Putamen (tissue), 1 donor: ENCODE results near the gene OSCP1.
A peak's percentile ranks its signal among the peaks of the same experiment; 100 is the strongest.

Source experiments
- DNase-seq: peaks from one replicate; pipeline ENCODE4 v3.0.0-alpha.2; 2016; ENCODE audit warnings: low spot score

Gene OSCP1

GRCh38 chr1:36475341-36475740, 25.1 kb upstream of the OSCP1 start:
- DNase-seq = no peak

- no peak for DNase-seq
Observed at GRCh38 chr1:36472656-36473055, 22.4 kb upstream of the OSCP1 start.

DNA sequence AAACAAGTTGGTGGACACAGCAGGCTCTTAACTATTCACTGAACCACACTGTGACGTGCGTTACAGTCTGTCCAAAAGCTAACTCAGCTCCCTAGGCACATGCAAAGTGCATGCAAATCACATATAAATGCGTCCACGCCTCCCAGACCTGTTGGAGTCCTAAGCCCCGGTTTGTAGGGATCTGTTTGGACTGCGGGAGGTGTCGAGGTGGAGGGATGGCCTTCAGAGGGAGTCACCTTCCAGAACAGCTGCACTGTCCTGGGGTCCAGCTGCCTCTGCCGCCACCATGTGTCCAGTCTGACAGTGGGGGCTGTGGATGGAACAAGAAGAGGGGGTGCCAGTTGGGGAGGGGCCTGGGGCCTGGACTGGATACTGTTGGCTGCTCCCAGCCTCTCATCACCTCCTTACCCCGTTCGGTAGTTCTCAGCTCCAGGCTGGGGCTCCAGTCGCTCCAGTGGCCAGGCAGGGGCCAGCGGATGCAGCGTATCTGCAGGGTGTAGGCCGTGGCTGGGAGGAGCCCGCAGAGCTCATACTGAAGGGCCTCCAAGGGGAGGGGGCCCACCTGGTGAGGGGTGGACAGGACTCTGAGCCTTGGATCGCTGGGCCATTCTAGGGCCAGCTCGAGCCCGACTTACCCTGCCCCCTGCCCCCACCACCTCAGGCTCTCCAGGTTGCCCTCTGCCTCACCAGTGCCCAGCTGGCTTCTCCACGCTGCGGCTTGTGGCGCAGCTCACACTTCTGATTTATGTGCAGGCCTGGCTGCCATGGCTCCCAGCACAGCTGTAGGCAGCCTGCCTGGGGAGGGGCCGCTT, 21.8 kb upstream of the OSCP1 start:
- no peak for DNase-seq

DNA sequence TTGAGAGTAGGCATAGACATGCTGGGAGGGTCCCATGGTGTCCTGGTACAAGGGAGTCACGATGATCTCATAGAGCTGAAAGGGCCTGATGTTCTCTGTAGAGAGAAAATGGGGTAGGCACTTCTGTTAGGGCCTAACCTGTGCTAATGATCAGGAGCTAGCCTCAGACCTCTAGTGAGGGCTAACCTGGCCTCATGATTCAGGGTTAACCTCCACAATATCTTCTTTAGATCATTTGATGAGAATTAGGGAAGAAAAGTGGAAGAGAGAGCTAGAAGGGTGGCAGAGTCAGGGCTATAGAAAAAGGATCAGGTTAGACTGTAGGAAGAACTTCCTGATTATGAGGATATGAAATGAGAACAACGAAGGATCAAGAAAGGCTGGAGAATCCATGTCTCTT, 18.9 kb upstream of the OSCP1 start:
- no peak for DNase-seq

GRCh38 chr1:36467700-36468455, 17.6 kb upstream of the OSCP1 start:
- no peak for DNase-seq

- DNase-seq = no peak
Observed at GRCh38 chr1:36467027-36467410, 16.8 kb upstream of the OSCP1 start.

GRCh38 chr1:36466370-36467026, 16.2 kb upstream of the OSCP1 start:
- DNase-seq = no peak

GRCh38 chr1:36465731-36466369, 15.6 kb upstream of the OSCP1 start:
- no peak for DNase-seq

GRCh38 chr1:36464605-36465393, 14.5 kb upstream of the OSCP1 start:
- no peak for DNase-seq

DNA sequence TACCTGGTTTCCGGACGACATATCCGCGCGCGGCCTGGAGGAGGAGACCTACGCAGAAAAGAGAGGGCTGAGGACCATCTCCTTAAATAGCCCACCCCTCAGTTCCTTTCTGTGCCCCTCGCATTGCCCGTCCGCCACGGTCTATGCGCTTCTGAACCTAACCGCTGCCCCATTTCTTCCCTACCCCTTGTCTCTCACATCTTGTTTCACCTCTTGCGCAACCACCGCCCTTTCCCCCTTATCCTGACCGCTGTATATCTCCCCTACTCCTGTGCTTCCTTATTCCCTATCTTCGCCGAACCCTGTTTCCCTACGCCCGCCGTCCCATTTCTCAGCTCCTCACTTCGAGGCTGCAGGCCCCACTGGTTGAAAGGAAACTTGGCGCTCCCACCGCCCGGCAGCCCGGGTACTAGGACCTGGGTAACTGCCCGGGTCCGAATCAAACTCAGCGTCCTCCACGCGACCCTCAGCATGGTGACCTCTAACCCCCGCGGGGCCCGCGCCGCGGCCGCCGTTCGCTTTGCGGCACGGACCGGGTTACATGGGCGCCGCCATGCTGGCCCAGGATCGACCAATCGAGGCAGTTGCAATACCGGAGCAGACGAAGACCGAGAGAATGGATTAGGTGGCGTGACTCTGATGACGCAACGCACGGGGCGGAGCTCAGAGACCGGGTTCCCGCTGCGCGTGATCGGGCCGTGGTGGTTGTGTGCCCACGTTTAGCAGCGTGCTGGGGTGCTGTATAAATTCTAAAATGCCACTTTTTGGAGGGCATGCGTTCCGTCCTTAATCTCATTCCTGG, 13.8 kb upstream of the OSCP1 start, which contains the start of gene MRPS15:
MRPS15 (minus strand) TSS at position 582 of the 802 bp plus-strand sequence; CDS start at position 473, 109 bp downstream.
- DNase-seq = peak; percentile 96

DNA sequence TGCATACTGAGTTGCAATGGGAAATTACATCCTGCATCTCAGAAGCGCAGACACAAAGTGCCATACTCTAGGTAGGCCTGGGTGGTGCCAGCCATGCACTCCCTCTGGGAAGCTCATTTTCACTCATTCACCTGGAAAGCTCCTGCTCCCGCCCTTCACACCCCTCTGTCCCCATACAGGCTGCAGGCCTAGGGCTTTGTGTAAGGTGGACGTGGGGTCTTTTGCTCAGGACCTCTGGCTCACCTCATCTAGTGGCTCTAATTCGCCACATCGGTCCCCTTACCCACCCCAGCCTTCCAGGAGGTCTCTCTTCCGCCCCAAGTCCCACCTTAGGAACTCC, 13.2 kb upstream of the OSCP1 start:
- DNase-seq = no peak

DNA sequence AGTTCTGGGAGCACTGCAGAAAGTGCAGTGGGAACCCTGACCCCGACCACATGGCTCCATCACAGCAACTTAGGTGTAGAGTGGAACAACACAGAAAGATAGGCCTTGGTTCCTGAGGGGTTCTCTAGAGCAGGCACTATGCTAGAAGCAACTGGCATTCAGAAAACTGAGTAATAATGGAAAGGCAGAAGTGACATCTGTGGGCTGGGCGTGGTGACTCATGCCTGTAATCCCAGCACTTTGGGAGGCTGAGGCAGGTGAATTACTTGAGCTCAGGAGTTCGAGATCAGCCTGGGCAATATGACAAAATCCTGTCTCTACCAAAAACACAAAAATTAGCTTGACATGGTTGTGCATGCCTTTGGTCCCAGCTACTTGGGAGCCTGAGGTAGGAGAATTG, 8.7 kb upstream of the OSCP1 start:
- no peak for DNase-seq

DNA sequence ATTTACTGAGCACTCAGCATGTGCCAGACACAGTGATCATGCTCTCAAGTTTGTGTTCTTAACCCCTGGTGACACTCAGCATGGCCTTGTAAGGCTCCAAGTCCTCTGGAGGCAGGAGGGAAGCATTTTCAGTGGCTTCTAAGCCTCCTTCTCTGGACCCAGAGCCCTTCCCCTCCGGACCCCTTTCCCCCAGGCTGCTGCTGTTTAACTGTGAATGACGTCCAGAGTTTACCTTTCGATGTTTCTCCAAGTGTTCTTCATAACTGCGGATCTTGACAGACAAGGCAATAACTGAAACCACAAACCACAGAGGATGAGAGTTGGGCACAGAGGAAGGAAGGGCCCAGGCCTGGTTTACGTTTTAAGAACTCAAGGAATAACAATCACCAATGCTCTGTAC, 7.4 kb upstream of the OSCP1 start:
- no peak for DNase-seq

DNA sequence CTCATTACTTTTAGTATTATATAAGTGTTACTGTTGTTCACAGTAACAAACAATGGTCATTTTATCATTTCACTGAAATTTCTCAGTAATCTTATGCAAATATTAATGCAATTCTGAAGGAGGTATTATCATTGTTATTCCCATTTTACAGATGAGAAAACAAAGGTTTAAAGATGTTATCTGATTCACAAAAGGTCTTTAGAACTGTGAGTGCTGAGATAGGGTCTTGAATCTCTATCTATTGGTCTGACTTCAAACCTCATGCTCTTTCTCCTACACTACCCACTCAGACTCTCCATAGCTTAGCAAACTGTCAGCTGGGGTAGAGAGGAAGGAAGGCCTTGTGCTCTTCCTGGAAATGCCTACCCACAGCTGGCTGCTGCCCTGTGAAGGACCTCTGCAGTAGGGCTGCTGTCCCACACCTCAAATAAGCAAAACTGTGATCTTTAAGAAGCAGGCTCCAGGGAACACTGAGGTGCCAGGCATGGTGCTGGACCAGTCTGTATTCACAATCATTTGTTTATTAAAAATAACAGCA, 6.2 kb upstream of the OSCP1 start:
- no peak for DNase-seq

DNA sequence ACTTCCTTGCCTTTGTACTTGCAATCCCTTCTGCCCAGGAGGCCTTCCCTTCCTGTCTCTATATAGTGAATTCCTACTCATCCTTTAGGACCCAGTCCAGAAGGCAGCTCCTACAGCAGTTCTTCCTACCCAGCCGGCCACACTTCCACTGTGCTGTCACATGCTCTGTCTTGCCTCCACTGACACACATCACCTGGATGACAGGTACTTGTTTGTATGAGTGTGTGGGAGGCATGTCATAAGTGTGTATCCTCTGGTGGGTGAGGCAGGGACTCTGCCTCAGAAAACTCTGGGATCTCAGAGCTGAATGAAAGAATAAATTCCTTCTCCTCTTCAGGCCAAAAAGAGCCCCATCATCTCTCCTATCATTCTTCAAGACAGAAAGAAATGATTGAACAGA, 5.1 kb upstream of the OSCP1 start:
- DNase-seq = peak; percentile 43

DNA sequence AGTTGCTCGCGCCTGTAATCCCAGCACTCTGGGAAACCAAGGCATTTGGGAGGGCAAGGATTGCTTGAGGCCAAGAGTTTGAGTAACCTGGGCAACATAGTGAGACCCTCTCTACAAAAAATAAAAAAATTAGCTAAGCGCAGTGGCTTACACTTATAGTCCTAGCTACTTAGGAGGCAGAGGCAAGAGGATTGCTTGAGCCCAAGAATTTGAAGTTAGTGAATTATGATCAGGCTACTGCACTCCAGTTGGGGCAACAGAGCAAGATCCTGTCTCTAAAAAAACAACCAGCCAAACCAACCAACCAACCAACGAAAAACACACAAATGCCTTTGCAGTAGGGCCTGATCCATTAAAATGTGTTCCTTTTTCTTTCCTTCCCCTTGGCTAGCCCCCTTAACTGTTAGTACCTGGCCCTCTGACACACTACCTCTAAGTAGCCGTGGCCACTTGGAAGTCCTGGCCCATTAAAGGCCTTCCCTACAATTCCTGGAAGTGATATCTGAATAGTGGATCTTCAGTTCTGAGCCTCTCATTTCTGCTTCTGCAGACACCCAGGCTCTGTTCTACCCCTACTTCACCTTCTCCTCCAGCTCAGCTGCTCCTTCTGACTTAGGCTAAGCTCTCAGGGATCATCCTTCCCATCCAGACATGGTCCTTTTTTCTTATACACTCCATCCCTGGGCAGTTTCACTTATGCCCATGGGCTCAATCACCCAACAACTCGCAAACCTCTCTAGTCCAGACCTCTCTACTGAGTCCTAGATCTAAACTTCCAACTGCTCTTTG, 3.5 kb upstream of the OSCP1 start:
- no peak for DNase-seq

GRCh38 chr1:36453051-36453450, 2.8 kb upstream of the OSCP1 start:
- no peak for DNase-seq

DNA sequence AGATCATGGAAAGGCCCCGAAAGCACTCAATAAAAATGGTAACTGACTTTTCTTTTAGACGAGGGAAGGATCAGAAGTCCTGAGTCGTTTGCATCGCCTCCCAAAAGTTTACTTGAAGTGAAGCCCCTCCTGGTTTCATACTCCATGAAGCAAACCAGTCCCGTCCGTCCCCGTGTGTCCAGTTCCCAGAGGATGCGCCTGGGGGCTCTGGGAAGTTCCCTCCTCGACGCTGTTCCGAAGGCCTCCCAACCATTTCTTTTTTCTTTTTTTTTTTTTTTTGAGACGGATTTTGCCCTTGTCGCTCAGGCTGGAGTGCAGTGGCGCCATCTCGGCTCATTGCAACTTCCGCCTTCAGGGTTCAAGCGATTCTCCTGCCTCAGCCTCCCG, 661 bp upstream of the OSCP1 start:
- DNase-seq = no peak

GRCh38 chr1:36448530-36449056, 1.7 kb downstream of the OSCP1 start:
- no peak for DNase-seq

GRCh38 chr1:36447450-36447849, 2.8 kb downstream of the OSCP1 start:
- DNase-seq = no peak
